Gastroesophageal sphincter (tissue), 3 donors: Measurements from ENCODE around the gene TRAPPC8.

Experiments used
- CTCF ChIP-seq, 4 experiments: fragments of 200-600 bp in 2 of 4; fragments of 450-650 bp in 2 of 4; sonication (generic) in 1 of 4; IDR thresholded peaks; one replicate each; pipeline ENCODE4 v1.5.1; 2017 to 2019; ENCODE audit warnings: antibody characterized with exemption in 4 of 4, mild to moderate bottlenecking in 2 of 4, moderate library complexity in 2 of 4
- EP300 ChIP-seq: sonication (generic); formaldehyde crosslinking; IDR thresholded peaks from one replicate; pipeline ENCODE4 v1.6.1; 2017; ENCODE audit warnings: antibody characterized with exemption, mild to moderate bottlenecking
- POLR2AphosphoS5 ChIP-seq: sonication (generic); formaldehyde crosslinking; IDR thresholded peaks from one replicate; pipeline ENCODE4 v1.6.1; 2017; ENCODE audit warnings: antibody characterized with exemption

GRCh38 chr18:31920277-31920676, 22.7 kb downstream of the TRAPPC8 start:
- TF ChIP-seq CTCF (IDR thresholded peaks at IDR 0.05) (no peak), POLR2AphosphoS5 (no peak), EP300 (no peak)
